Uterus (tissue), 2 donors: ENCODE data around the gene RTCA.

Experiments
- CTCF ChIP-seq, 4 experiments: fragments of 200-600 bp in 2 of 4; fragments of 450-650 bp in 2 of 4; sonication (generic) in 2 of 4; IDR thresholded peaks; one replicate each; pipeline ENCODE4 v1.5.1; 2016 to 2019; ENCODE audit warnings: antibody characterized with exemption in 4 of 4, mild to moderate bottlenecking in 2 of 4, moderate library complexity in 1 of 4
- POLR2A ChIP-seq, 2 donors: fragments of 450-650 bp; IDR thresholded peaks; one replicate each; pipeline ENCODE4 v1.6.1; 2016; ENCODE audit warnings: antibody characterized with exemption in 2 of 2, mild to moderate bottlenecking in 1 of 2, moderate library complexity in 1 of 2

GRCh38 chr1:100267284-100267683 is 1.3 kb downstream of the RTCA start:
- TF ChIP-seq CTCF (IDR thresholded peaks at IDR 0.05) (no peak), POLR2A (IDR thresholded peaks at IDR 0.05) (no peak)
